Lower leg skin (tissue), 3 donors: ENCODE results near the gene SIGLEC9.

Experiments
- CTCF ChIP-seq, 3 donors: fragments of 450-650 bp; IDR thresholded peaks; one replicate each; pipeline ENCODE4 v1.5.1; 2016; ENCODE audit warnings: antibody characterized with exemption in 3 of 3, mild to moderate bottlenecking in 3 of 3, moderate library complexity in 2 of 3
- POLR2A ChIP-seq, 2 donors: fragments of 450-650 bp; IDR thresholded peaks; one replicate each; pipeline ENCODE4 v1.6.1; 2016 to 2017; ENCODE audit warnings: antibody characterized with exemption in 2 of 2, mild to moderate bottlenecking in 1 of 2, moderate library complexity in 1 of 2

DNA sequence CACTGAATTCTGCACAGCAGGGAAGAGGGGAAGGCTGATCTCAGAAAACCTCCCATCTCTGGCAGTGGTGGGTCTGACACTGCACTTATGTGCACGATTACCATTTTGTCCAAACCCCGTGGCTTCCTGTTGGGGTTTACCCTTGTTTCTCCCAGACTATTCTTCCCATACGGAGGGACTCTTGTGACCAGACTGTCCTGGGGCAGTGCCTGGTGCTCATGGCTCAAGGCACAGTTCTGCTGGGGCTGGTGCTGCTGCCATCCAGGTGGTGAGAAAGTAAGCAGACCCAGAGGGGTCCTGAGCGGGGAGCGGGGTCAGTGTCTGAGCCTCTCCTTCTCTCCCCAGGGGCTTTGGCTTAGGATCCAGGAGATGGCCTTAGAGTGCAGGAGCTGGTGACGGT lies 5.1 kb upstream of the SIGLEC9 start:
- TF ChIP-seq CTCF (IDR thresholded peaks at IDR 0.05) (no peak), POLR2A (IDR thresholded peaks at IDR 0.05) (no peak)
